ENCODE data around the gene ASCC3. TPM values are rescaled to one million over a fixed set of nuclear protein-coding genes. Genes with fewer than 3 reads are reported as not detected.
A peak's percentile ranks its signal among the peaks of the same experiment; 100 is the strongest.

The ASCC3 gene
- total and polyA plus RNA-seq, 12 donors: 3.9 to 22.9 (median 16.1) TPM

DNA sequence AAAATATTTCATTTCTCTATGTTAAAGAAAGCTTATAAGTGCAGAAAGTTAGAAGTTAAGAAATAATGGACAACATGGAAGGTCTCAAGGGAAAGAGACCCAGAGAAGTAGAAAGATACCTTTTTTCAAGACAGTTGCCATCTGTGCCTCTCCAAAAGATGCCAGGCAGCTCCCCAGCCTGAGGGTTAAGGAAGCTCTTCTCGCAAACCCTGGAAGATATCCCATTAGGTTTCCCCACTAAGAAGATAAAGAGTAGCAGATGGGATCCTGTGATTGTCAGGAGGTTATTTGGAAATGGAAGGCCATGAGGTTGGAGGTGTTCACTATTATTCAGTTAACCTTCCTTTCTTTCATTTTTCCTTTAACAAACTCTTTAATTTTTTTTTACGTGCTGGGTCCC, 306.3 kb downstream of the ASCC3 start:
- Histone ChIP-seq H3K4me1 (no peaks in the 10 kb centered on the region), H3K4me3 (no peak overlapping the region), H3K36me3 (peaks cover 0 to 27% (median 9%) of the 10 kb centered on the region in 9 donors), H3K27me3 (no peaks in the 10 kb centered on the region), H3K27ac (no peak overlapping the region), H3K9me3 (peaks cover 0 to 8% (median 3%) of the 10 kb centered on the region in 11 donors)
- 95 to 98% methylated on average over 2 of the region's 2 CpGs for WGBS, 2 donors
- no peak for DNase-seq
- TF ChIP-seq, protein P1, sequence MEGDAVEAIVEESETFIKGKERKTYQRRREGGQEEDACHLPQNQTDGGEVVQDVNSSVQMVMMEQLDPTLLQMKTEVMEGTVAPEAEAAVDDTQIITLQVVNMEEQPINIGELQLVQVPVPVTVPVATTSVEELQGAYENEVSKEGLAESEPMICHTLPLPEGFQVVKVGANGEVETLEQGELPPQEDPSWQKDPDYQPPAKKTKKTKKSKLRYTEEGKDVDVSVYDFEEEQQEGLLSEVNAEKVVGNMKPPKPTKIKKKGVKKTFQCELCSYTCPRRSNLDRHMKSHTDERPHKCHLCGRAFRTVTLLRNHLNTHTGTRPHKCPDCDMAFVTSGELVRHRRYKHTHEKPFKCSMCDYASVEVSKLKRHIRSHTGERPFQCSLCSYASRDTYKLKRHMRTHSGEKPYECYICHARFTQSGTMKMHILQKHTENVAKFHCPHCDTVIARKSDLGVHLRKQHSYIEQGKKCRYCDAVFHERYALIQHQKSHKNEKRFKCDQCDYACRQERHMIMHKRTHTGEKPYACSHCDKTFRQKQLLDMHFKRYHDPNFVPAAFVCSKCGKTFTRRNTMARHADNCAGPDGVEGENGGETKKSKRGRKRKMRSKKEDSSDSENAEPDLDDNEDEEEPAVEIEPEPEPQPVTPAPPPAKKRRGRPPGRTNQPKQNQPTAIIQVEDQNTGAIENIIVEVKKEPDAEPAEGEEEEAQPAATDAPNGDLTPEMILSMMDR (IDR thresholded peaks at IDR 0.05): no peak
- intact Hi-C loops (cut with DNase I): no loop called here
- no peak for ATAC-seq

DNA sequence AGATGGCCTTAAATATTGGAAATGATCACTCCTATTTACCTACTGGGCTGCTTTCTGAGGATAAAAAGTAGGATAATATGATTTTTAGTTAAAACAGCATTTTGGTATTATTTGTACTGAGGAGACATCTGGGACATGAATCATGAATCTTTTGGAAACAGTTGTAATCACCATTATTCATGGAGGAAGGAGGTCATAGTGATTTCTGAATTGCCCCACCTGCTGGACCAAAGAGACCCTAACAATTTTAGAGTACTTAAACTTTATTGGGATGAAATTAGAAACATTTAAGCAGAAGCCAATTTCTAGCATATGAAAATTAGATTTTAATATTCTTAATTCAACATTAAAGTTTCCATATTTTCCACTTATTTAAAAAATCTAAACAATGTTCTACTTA, 308.0 kb downstream of the ASCC3 start:
- Histone ChIP-seq H3K27ac (no peak overlapping the region), H3K9me3 (peaks cover 0 to 10% (median 0%) of the 10 kb centered on the region in 11 donors), H3K4me3 (no peak overlapping the region), H3K27me3 (no peaks in the 10 kb centered on the region), H3K36me3 (peaks cover 0 to 29% (median 9%) of the 10 kb centered on the region in 9 donors), H3K4me1 (no peaks in the 10 kb centered on the region)
- no peak for DNase-seq
- intact Hi-C loops (cut with DNase I): no loop called here
- TF ChIP-seq, protein P1 (IDR thresholded peaks at IDR 0.05): peak in 3 of 9 donors; percentile 12 to 27 (median 14)
- ATAC-seq: no peak

DNA sequence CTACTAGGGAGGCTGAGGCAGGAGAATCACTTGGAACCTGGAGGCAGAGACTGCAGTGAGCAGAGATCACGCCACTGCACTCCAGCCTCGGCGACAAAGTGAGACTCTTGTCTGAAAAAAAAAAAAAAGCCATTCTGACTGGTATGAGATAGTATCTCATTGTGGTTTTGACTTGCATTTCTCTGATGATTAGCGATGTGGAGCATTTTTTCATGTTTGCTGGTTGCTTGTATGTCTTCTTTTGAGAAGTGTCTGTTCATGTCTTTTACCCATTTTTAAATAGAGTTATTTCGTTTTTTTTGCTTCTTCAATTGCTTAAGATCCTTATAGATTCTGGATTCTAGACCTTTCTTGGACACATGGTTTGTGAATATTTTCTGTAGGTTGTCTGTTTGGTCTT, 312.9 kb downstream of the ASCC3 start:
- TF ChIP-seq, protein P1 (IDR thresholded peaks at IDR 0.05): no peak
- peaks cover 0 to 15% (median 0%) of the 10 kb centered on the region in 11 donors for H3K9me3 ChIP-seq
- H3K27me3 ChIP-seq: no peaks in the 10 kb centered on the region
- H3K4me1 ChIP-seq: no peaks in the 10 kb centered on the region
- H3K27ac ChIP-seq: no peak overlapping the region
- ATAC-seq: no peak
- no peak overlapping the region for H3K4me3 ChIP-seq
- intact Hi-C loops (cut with DNase I): no loop called here
- DNase-seq: no peak
- peaks cover 0 to 26% (median 9%) of the 10 kb centered on the region in 9 donors for H3K36me3 ChIP-seq
- WGBS, 2 donors: 96 to 98% methylated on average over 5 of the region's 5 CpGs

DNA sequence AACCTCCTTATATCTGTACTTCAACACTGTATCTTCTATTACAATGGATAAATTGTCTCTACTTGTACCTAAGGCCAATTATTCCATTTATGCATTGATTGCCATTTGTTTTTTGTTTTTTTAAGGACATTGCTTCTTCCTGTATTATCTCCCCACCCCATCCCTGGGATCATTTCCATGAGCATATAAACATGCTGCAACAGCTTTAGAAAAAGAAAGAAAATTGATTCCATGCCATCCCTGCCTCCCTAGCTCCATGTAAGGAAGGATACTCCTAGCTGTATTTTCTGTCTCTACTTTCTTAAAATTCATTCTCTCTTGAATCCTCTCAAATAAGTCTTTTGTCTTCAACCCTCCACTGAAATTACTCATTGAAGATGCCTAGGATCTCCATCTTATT, 314.6 kb downstream of the ASCC3 start:
- H3K27ac ChIP-seq: no peak overlapping the region
- H3K9me3 ChIP-seq: peaks cover 0 to 15% (median 0%) of the 10 kb centered on the region in 11 donors
- no peaks in the 10 kb centered on the region for H3K27me3 ChIP-seq
- TF ChIP-seq, protein P1 (IDR thresholded peaks at IDR 0.05): no peak
- ATAC-seq (no peak), DNase-seq (no peak)
- H3K4me3 ChIP-seq: no peak overlapping the region
- intact Hi-C loops (cut with DNase I): no loop called here
- no peaks in the 10 kb centered on the region for H3K4me1 ChIP-seq
- H3K36me3 ChIP-seq: peaks cover 0 to 16% (median under 1%) of the 10 kb centered on the region in 9 donors
